ENCODE data around the gene RGS7BP.
"Not testable (repeated sequence)": the region's sequence is repeated elsewhere in the genome, so short reads cannot be mapped to it uniquely, and the experiment has no call there.

RGS7BP gene

DNA sequence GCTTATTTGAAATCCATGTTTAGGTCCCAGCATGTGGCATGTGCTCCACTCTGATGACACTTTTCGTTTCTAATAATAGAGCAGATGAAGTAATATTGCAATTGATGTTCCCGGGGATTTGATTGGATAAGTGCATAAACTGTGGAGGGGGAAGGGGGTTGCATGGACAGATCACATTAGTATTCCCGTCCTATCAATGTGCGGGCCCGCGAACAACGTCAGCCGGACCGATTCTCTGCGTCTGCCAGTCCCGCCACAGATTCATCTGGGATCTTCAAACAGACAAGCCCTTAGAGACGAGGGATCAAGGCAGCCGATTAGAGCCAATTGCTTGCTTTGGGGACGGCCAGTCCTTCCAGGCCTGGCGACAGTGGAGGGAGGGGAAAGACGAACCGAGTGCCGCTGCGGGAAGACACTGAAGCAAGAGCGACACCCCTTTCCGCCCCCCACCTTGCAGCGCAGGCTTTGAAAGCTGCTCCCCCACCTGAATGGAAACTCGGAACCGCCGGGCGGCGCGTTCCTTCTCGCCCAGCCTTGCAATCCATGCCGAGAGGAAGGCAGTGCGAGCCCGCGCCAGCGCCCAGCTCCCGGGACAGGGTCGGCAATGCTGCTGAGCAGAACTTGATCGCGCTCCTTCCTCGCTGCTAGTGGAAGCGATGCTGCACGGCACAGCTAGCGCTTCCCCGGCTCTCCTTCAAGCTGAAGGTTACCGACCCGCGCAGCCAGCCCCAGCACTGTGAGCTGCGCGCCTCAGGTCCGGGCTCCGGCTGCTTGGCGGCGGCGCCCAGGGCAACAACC lies at the start of gene RGS7BP:
Gene RGS7BP (plus strand): TSS at position 247 of the 798 bp plus-strand sequence. CDS start 610 bp downstream, outside the sequence.
- peak in 1 of 2 donors; percentile 72 for DNase-seq

DNA sequence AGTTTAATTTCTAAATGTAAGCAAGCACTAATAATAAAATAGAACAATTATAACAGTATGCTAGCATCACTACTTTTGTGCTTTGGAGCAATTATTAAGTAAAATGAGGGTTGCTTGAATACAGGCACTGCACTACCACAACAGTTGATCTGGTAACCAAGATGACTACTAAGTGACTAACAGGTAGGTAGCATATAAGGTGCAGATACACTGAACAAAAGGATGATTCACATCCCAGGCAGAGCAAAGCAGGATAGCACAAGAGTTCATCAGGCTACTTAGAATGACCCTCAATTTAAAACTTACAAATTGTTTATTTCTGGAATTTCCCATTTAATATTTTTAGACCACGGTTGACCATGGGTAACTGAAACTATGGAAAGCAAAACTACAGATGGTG lies 48.0 kb upstream of the RGS7BP start:
- DNase-seq: no peak

DNA sequence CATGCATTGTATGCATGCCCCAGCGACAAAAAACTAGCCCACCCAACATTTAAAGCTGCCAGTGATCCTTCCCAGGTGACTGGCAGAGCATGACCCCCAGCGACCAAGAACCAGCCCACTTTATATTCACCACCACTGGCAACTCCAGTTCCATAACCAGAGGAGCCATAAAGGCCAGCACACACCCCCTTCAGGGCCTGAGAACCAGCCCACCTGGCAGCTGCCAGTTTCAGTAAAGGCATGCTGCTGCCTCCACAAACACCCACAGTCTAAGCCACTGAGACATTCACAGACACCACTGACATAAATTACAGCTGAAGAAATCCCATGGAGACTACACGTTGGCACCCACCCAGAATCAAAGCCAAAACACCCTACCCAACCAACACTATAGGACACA lies 46.9 kb upstream of the RGS7BP start:
- DNase-seq: no peak

DNA sequence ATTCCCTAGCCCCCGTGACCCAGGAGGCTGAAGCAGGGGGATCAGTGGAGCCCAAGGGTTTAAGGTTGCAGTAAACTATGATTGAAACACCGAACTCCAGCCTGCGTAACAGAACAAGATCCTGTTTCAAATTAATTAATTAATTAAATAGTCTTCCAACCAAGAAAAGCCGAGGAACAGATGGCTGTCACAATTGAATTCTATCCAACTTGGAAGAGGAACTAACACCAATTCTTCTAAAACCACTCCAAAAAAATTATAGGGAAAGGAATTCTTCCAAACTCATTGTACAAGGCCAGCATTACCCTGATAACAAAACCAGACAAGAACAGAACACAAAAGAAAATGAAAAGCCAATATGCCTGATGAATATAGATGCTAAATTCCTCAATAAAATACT lies 43.4 kb upstream of the RGS7BP start:
- no peak for DNase-seq

DNA sequence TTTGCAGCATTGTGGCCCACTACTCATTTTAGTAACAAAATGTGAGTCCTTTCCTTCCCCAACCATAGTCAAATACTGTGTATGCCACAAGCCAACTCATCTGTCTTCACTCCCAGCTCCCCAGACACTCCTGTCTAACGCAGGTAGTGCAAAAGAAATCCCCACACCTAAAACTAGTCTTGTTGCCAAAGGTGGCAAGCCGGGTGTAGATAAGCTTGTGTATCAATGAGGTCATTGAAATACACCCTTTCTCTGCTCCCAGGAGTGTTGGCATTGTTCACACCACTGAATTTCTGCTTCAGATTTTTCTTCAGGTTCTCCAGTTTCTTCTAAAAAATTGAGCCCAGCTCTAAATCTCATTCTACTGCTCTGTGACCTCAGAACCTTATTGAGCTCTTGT lies 19.7 kb upstream of the RGS7BP start:
- no peak for DNase-seq

DNA sequence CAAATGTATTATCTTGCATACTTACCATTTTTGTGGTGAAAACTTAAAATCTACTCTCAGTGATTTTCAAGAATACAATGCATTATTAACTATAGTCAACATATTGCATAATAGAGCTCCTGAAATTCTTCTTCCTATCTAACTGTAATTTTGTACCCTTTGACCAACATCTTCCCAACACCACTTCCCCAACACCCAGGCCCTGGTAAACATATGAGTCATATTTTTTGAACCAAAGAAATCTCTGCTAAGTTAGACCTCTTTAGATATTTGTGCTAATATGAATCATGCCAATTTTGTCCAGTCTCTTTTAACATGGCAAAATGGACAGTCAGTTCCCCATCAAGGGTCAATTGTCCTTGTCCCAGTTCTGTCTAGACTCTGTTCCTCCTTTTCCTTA lies 18.5 kb upstream of the RGS7BP start:
- no peak for DNase-seq

DNA sequence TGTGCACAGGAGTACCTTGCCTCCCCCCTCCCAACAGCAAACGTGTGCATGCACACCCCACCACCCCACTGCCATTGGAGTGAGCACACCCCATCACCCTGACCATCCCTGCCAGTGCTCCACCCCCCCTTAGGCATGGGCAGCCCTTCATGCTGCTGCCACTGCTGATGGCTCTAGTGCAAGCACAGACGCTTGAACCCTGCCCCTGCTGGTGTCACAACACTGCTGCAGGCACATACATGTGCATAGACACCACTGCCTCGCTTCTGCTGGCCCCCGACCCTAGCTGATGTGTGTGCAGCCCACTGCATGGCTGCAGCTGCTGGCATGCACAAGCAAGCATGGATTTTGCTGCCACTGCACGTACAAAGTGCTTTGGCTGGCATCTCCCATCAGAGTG lies 16.0 kb upstream of the RGS7BP start:
- DNase-seq: no peak

DNA sequence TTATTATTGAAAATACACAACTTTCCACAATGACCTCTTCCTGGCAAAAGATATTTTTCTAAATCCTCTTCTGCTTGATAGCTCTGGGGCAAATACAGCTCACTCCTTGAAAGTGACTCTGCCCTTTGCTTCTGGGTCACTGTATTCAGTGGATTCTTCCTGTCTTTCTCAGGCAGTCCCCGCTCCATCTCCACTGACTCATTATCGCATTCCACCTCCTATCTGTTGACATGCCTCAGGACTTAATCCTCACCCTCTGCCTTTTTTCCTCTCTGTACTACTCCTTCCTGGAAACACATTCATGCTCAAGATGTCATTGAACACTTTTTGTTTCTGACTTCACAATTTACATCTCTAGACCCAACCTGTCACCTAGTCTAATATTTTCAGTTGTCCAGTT lies 8.4 kb upstream of the RGS7BP start:
- DNase-seq: no peak

DNA sequence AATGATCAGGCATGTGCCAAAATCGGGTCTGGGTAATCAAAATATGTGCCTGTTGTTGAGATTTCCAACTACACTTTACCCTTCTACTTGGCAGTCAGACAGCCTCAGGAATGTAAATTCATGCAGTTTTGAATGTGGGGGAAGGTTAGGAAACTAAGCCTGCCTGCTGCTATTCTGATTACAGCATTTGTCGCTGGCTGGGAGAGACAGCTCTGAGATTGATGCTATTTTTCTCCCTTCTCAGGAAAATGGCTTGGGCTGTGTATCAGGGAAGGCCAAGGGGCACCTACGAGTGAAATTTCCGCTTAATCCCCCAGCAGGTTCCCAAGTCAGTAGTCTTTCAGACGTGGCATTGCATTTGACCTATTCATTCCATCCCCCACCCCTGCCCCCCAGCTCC lies 3.6 kb upstream of the RGS7BP start:
- no peak for DNase-seq

DNA sequence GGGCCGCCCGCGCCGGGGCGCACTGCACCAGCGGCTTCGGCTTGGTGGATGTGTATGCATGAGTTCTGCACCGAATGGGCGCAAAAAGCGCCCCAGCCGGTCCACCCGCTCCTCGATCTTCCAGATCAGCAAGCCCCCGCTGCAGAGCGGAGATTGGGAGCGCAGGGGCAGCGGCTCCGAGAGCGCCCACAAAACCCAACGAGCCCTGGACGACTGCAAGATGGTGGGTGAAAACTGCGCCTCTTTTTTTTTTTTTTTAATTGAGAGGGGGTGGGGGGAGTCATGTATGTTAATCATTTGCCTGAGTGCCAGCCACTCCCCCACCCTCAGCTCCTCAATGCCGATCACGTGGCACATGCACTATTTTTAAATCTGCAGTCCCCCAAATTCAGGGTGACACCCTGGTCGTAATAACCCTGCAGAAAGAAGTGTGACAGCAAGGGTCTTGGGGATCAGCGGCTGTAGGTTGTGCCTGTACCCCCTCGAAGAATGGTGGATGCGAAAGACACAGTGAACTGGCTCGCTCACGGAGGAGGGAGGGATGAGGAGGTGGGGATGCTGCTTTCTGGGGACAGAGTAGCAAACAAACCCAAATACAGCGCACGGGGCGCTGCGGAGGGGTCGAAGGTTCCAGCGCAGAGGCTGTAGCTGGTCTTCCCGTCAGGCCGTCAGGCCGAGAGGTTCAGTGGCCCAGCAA lies 900 bp downstream of the RGS7BP start:
- no peak for DNase-seq

DNA sequence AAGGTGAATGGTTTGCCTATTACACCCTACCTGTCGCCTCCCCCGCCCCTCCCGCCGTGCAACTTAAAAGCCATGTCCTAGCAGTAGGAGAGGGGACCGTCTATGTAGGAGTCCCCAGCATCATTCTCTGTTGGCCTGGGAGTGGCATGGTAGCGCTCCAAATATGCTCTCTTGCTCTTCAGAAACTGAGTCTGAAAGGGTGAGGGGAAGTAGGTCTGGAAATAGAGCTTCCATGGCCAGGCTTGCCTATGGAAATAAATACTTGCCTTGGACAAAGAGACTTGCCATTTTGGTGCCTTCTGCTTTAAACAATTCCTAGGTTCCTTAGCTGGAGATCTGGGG lies 1.4 kb downstream of the RGS7BP start:
- DNase-seq: no peak

DNA sequence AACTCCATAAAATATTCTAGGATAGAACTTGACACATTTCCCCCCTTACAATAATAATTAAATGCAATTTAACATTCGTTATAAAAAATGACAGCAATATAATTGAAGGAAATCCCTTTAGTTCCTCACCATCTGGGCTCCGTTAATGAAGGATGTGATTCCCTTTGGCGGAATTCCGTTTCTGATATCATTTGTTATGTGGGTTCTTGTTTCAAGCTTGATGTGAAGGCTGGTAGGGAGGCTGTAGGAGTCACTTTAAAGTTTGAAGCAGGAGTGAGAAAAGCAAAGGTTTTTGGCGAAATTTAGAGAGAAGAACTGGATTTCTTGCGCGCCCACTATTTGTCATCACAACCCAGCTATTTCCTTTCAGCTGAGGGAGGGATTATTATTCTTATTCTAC lies 4.0 kb downstream of the RGS7BP start:
- DNase-seq: no peak

DNA sequence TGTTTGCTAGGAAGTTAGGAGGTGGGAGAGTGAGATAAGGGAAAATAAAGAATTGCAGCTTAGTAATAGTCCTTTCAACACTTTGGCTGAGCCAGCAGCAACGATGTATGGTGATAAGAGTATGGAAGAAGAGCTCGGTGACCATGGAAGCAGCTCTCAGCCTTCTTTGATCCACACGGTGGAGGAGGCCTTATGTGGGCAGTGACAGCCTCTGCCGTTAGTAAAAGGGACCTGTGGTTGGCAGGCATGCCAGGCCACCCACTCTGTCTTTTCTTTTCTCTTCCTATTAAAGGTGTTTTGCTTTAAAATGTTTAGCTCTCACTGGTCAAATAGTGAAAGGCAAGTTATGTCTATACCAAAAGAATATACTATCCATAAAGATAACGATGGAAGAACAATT lies 7.7 kb downstream of the RGS7BP start:
- DNase-seq: no peak

DNA sequence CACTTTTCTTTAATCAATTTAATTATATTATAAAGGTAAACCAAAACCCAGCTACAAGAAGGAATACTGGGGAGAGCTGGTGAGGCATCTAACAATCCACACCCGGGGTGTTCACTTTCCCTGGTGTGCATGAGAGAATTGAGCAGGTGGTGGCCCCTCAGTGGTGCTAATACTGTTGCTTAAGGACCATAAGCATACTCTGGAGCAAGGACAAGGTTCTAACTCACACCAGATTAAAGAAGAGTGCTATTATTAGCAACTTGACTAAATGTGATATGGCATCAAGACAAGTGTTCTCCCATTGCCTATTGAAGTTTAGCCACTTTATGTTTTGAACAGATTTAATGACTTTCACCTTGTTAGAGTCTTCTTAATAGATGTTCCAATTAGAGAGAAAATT lies 8.8 kb downstream of the RGS7BP start:
- DNase-seq: no peak

DNA sequence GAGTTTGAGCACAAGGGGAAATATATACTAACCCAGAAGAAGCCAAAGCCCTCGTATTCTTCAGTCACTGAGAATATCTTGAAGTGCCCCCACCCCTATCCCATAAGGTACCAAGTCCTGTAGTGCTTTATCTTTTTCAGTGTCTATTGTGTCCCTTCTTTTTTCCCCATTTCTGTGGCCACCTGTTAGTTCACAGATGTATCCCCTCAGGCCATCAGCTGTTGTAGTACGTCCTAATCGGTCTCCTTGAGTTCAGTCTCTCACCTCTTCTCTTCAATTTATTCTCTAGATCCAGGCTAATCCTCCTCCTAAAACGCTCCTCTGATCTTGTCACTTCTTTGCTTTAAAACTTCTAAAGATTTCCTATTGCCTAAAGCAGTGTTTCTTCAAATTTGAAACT lies 10.4 kb downstream of the RGS7BP start:
- DNase-seq: no peak

DNA sequence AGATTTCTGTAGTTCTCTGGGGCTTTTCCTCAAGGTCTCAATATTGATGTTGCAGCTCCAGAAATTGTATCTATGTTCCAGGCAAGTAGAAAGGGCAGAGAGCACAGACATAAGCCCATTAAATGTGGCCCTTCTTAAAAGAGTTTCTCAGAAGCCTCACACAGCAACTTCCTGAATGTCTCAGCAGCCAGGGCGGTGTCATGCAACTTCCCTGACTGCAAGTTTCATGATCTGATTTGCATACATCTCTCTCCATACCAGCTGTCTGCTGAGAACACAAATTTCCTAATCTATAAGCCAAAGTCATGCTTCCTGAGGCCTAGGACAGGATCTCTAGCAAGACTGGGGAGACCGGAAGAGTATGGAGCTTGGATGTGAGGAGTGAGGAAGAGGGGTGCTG lies 13.0 kb downstream of the RGS7BP start:
- DNase-seq: no peak

DNA sequence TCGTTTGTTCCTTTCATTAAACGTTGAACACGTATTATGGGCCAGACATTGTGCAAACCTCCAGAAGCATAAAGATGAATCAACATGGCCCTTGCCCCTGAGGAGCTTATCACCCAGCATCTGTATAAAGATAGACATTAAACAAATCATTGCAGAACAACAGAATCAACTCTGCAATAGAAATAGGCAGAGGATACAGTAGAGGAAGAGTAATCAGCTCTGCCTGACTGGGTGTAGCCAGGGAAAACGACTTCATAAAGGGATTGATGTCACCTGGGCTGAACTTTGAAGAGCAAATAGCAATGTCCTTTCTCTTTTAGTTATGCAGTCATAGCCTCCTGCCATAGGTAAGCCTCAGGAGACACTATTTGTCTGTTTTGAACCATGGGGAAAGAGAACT lies 13.4 kb downstream of the RGS7BP start:
- no peak for DNase-seq

DNA sequence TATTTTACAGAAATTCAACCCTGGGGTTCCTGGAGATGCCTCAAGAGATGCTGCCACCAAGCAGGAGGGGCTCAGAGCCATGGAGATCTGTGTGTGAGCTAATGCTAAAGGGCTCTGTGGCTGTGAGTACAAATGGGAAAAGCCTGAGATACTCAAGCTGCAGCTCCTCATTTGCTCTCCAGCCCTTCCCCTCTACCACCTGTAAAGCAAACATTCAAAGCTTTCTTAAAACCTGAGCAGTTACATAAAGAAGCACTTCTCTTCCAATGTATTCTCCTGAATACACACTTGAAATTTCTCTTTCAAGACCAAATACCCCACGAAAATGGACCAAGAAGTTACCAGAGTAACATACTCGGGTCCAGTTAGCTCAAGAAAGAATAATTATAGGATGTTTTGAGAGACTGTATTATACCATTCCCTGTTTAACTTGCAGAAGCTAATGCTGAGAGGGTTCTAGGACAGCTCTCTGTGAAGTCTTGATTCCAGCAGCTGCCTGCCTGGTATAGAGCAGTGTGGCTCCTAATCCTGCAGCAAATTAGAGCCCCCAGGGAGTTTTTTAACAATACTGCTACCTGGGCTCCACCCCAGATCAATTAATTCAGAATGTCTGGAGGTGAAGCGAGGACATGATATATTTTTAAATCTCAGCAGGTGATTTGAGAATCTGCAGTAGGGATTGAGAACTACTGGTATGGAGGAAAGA lies 21.1 kb downstream of the RGS7BP start:
- DNase-seq: no peak

DNA sequence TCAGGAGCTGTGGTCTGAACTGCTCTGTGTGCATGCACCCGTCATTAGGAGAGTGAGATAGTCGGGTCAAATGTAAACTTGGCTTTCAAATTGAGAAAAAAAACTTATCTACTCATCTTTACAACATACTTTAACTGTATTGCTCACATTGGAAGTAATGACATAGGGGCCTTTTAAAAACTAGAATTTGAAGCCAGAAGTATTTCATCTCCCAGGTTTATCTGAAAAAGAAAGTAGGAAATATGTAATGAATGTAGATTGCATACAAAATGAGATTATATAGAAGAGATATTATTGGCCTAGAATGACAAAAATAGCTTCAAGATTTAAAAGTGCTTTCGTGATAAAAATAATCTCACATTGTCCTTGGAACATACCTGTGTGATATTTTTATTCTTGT lies 24.3 kb downstream of the RGS7BP start:
- no peak for DNase-seq

DNA sequence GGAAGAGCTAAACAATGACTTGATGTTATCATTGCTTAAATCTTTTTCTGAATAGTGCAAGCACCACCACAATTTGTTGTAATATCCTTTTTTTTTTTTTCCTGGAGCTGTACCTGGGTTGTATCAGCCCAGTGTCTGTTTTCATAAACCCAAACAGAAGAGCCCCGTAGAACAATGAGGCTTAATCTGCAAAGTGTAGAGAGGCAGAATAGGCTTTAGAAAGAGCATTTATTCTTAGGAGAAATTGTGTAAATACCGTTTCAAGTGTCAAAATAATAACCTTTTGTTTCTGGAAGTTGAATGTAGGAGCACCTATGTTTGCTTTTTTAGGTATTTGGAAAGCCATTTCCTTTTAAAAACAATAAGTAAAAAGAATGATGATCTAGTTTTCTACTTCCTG lies 26.4 kb downstream of the RGS7BP start:
- DNase-seq: no peak

DNA sequence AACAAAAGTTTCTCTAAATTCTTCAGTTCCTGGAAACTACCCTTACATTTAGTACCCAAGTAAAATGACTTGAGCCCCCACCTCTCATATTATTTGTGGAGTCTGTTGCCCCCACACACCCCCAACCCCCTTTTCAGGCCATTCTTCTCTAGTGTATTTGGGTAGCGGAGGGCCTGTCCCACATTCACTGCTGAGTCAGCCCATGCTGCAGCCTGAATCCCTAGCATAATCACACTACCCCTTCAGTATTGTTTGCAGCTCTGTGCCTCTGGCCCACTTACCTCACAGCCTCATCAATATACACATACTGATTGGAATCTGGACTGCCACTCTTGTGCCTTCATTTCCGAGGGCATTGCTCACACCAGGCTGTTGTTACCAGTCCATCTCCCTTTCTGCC lies 26.8 kb downstream of the RGS7BP start:
- DNase-seq: no peak

DNA sequence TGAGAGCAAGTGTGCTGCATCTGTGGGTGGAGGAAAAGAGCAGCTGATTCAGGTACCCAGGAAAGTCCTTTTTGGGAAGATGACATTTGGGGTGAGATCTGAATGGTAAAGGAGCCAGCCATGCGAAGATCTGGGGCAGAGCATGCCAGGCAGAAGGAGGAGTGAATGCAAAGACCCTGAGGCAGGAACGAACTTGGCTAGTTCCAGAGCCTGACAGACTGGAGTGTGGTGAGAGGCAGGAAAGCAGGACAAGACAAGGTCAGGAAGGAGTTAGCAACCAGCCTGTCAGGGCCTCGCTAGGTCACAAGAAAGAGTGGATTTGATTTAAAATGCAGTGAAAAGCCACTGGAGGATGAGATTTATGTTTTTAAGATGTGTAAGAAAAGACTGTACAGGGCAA lies 28.2 kb downstream of the RGS7BP start:
- no peak for DNase-seq

DNA sequence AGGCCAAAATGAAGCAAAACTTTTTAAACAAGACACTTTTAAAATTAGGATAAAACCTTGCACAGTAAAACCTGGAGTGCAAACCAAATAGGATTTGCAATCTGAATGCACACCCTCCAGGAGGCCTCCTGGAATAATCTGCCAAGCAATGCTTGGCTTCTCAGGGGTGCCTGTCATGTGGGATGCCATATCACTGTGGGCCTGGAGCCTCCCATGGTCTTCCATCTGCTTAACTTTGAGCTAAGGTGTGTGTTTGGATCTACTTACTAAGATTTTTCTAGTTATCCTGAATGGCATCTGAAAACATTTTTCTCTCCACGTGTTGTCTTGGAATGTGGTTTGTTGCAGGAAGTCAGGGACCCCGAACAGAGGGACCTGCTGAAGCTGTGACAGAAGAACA lies 52.1 kb downstream of the RGS7BP start:
- DNase-seq: no peak

DNA sequence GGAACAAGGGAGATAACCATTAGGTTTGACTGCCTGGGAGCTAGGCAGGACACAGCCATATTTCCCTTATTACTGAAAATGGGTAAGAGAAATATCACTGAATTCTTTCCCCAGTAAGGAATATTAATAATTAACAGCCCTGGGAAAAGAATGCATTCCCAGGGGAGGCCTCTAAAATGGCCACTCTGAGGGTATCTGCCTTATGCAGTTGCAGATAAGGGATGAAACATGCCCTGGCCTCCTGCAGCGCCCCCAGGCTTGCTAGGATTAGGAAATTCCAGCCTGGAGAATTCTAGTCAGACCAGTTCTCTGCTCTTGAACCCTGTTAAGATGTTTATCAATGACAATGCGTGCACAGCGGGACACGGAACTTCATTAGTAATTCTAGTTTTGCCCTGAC lies 52.8 kb downstream of the RGS7BP start:
- DNase-seq: not testable (repeated sequence)
